Measurements from ENCODE around the gene PEX13.

DNA sequence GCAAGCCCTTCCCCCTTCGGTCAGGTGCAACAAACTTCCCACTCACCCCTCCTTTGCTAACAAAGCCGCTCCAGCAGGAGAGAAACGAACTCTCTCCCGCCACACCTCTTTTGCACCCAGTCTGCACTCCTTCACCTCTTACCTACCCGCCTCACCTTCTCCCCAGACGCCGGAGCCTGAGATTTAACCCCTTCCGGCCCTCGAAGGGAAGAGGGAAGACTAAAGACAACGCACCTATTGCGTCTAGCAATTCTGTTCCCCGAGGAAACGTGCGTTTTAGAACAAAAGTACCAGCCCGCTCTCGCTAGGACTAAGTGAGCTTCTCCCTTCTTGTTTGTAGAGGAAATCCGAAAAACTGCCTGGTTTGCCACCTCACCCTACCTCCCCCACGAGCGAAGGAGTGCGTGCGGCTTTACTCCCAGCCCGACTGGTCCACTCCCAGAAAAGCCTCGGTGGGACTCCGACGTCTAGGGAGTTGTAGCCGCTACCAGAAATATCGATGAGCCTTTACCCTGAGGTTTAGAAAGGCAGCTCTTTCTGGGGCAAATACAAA is 441 bp upstream of the PEX13 start:
- TF ChIP-seq, protein P1, sequence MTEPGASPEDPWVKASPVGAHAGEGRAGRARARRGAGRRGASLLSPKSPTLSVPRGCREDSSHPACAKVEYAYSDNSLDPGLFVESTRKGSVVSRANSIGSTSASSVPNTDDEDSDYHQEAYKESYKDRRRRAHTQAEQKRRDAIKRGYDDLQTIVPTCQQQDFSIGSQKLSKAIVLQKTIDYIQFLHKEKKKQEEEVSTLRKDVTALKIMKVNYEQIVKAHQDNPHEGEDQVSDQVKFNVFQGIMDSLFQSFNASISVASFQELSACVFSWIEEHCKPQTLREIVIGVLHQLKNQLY (CRISPR knock-in tag; IDR thresholded peaks at IDR 0.05): no peak
- TF ChIP-seq, protein P2, sequence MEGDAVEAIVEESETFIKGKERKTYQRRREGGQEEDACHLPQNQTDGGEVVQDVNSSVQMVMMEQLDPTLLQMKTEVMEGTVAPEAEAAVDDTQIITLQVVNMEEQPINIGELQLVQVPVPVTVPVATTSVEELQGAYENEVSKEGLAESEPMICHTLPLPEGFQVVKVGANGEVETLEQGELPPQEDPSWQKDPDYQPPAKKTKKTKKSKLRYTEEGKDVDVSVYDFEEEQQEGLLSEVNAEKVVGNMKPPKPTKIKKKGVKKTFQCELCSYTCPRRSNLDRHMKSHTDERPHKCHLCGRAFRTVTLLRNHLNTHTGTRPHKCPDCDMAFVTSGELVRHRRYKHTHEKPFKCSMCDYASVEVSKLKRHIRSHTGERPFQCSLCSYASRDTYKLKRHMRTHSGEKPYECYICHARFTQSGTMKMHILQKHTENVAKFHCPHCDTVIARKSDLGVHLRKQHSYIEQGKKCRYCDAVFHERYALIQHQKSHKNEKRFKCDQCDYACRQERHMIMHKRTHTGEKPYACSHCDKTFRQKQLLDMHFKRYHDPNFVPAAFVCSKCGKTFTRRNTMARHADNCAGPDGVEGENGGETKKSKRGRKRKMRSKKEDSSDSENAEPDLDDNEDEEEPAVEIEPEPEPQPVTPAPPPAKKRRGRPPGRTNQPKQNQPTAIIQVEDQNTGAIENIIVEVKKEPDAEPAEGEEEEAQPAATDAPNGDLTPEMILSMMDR (IDR thresholded peaks at IDR 0.05): no peak
- TF ChIP-seq ZNF423 (CRISPR knock-in tag; IDR thresholded peaks at IDR 0.05): no peak
- no peak for TF ChIP-seq CBFB (CRISPR knock-in tag; IDR thresholded peaks at IDR 0.05; ENCODE audit: low read depth)
- no peak for TF ChIP-seq ZNF396 (CRISPR knock-in tag; IDR thresholded peaks at IDR 0.05; ENCODE audit: borderline replicate concordance)
- TF ChIP-seq SP1 (CRISPR knock-in tag; conservative IDR thresholded peaks at IDR 0.05): peak; percentile 67
- no peak; the same call in 1 of the 2 replicates for TF ChIP-seq ZNF232 (CRISPR knock-in tag; IDR thresholded peaks at IDR 0.05)
- TF ChIP-seq, protein P3, sequence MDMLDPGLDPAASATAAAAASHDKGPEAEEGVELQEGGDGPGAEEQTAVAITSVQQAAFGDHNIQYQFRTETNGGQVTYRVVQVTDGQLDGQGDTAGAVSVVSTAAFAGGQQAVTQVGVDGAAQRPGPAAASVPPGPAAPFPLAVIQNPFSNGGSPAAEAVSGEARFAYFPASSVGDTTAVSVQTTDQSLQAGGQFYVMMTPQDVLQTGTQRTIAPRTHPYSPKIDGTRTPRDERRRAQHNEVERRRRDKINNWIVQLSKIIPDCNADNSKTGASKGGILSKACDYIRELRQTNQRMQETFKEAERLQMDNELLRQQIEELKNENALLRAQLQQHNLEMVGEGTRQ (CRISPR knock-in tag; IDR thresholded peaks at IDR 0.05): peak; percentile 24; the same call in 1 of the 2 replicates
- TF ChIP-seq, protein P4, sequence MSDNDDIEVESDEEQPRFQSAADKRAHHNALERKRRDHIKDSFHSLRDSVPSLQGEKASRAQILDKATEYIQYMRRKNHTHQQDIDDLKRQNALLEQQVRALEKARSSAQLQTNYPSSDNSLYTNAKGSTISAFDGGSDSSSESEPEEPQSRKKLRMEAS (CRISPR knock-in tag; IDR thresholded peaks at IDR 0.05): peak; percentile 38; the same call in 1 of the 2 replicates
- TF ChIP-seq ZNF263 (CRISPR knock-in tag; IDR thresholded peaks at IDR 0.05; ENCODE audit: low read depth): no peak
- no peak for TF ChIP-seq HMGA2 (CRISPR knock-in tag; IDR thresholded peaks at IDR 0.05)

Measured in WTC11 (cell line).